Left lobe of liver (tissue), 2 donors: ENCODE results near the gene ZDHHC14. TPM values are rescaled to one million over a fixed set of nuclear protein-coding genes. Genes with fewer than 3 reads are reported as not detected.
"Not testable (repeated sequence)": the region's sequence is repeated elsewhere in the genome, so short reads cannot be mapped to it uniquely, and the experiment has no call there.

Experiments
- ATAC-seq: fragments of 200-7000 bp; cut with Tn5 transposase; one replicate; pipeline ENCODE4 v1.9.1; 2020; ENCODE audit warnings: mild to moderate bottlenecking, moderate library complexity
- DNase-seq: peaks from one replicate; pipeline ENCODE4 v3.0.0-alpha.2; 2020; ENCODE audit warnings: low spot score
- total RNA-seq: library from RNA; stranded (reverse); gene quantifications from one replicate; pipeline ENCODE4 v1.2.1, GENCODE V29; 2021
- donor health status: DM: no; HTN: no; CAD: no; lungs with moderate emphysema.
- donor health status: DM: no; HTN: yes; CAD: no.

ZDHHC14 gene
- total RNA-seq, 1 donor from 2014 or later, result 13.7 TPM

GRCh38 chr6:157402996-157403685, 22.2 kb downstream of the ZDHHC14 start:
- DNase-seq (no peak), ATAC-seq (no peak)

GRCh38 chr6:157403686-157404051, 22.7 kb downstream of the ZDHHC14 start:
- no peak for DNase-seq
- ATAC-seq, result no peak

- no peak for ATAC-seq
- DNase-seq, result no peak
Measured at GRCh38 chr6:157405986-157406385, 25.0 kb downstream of the ZDHHC14 start.

GRCh38 chr6:157406661-157407060, 25.7 kb downstream of the ZDHHC14 start:
- no peak for DNase-seq

GRCh38 chr6:157407646-157408045, 26.7 kb downstream of the ZDHHC14 start:
- DNase-seq, result no peak
- peak; percentile 74 for ATAC-seq

More at GRCh38 chr6:157406661-157407060, 25.7 kb downstream of the ZDHHC14 start:
- ATAC-seq, result no peak

GRCh38 chr6:157408427-157408826, 27.4 kb downstream of the ZDHHC14 start:
- not testable (repeated sequence) for ATAC-seq, DNase-seq

GRCh38 chr6:157410045-157410444, 29.1 kb downstream of the ZDHHC14 start:
- no peak for DNase-seq
- no peak for ATAC-seq

- no peak for DNase-seq
- no peak for ATAC-seq
Measured at GRCh38 chr6:157411368-157411767, 30.4 kb downstream of the ZDHHC14 start.

- DNase-seq (no peak), ATAC-seq (no peak)
Measured at GRCh38 chr6:157412791-157413190, 31.8 kb downstream of the ZDHHC14 start.

- ATAC-seq (no peak), DNase-seq (no peak)
Measured at GRCh38 chr6:157420497-157420896, 39.5 kb downstream of the ZDHHC14 start.

GRCh38 chr6:157424491-157425020, 43.6 kb downstream of the ZDHHC14 start:
- peak; percentile 94 for ATAC-seq
- DNase-seq, result peak; percentile 93

GRCh38 chr6:157427969-157428368, 47.0 kb downstream of the ZDHHC14 start:
- ATAC-seq (no peak), DNase-seq (no peak)

GRCh38 chr6:157428427-157429202, 47.6 kb downstream of the ZDHHC14 start:
- DNase-seq, result no peak
- no peak for ATAC-seq

GRCh38 chr6:157429248-157429647, 48.3 kb downstream of the ZDHHC14 start:
- no peak for ATAC-seq
- DNase-seq, result no peak

- ATAC-seq (no peak), DNase-seq (no peak)
Measured at GRCh38 chr6:157430834-157431233, 49.8 kb downstream of the ZDHHC14 start.

- DNase-seq, result no peak
- ATAC-seq, result no peak
Measured at GRCh38 chr6:157432231-157432891, 51.4 kb downstream of the ZDHHC14 start.

- ATAC-seq (no peak), DNase-seq (no peak)
Measured at GRCh38 chr6:157432892-157433265, 51.9 kb downstream of the ZDHHC14 start.

GRCh38 chr6:157433678-157434081, 52.7 kb downstream of the ZDHHC14 start:
- ATAC-seq (no peak), DNase-seq (no peak)

GRCh38 chr6:157434349-157435033, 53.5 kb downstream of the ZDHHC14 start:
- DNase-seq, result peak; percentile 93
- ATAC-seq, result peak; percentile 91

- DNase-seq, result no peak
- ATAC-seq, result no peak
Measured at GRCh38 chr6:157436219-157436943, 55.4 kb downstream of the ZDHHC14 start.
